Ramos (cell line): ENCODE measurements around the gene SLC1A2.

Source experiments
- in situ Hi-C: fragments of 300-500 bp; cut with MboI; formaldehyde crosslinking; loops from one replicate; pipeline ENCODE4 v1.14.3; 2022; ENCODE audit warnings: low sequenced_read_pairs; ENCODE audit not compliant: unreplicated experiment

Gene SLC1A2

GRCh38 chr11:35357923-35358322 lies 61.4 kb downstream of the SLC1A2 start:
- in situ Hi-C loops, result no loop called here

DNA sequence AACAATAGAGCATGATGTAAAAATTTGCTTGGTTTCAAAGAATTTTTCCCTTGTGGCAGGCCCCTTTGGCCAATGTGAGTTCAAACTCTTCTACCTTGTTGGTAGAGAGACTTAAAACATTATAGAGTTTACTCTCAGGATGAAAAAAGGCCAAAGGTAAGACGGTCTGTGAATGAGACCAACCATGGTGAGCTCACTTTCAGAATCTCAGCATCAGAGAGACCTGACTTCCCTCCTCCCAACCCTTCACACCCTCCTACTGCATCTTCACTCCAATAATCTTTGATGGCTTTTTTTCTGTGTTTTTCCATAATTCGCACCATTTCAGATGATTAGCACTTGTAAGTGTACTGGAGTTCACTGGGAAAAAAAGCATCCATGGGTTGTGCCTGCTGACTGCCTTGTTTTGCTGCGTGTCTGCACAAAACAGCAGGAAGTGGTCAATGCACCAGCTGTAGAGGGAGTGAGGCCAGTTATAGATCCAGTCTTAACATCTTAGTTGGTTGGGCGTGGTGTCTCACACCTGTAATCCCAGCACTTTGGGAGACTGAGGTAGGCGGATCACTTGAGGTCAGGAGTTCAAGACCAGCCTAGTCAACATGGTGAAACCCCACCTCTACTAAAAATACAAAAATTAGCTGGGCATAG lies 64.1 kb downstream of the SLC1A2 start:
- in situ Hi-C loops, result no loop called here

DNA sequence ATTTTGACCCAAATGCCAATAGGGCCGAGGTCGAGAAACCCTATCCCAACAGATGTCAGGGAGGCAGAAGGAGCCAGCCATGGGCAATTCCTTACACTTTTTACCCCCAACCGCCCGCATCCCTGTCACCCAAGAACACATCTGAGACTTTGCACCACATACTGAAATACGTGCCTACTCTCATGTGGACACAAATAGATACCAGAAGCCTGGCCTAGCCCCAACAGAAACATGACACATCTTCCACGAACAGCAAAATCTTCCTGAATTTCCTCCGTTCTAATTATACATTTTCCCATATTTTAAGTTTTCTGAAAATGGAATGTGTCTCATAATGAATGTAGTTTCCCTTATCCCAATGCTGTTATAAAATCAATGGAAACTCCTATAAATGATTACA lies 64.7 kb downstream of the SLC1A2 start:
- in situ Hi-C loops, result no loop called here

DNA sequence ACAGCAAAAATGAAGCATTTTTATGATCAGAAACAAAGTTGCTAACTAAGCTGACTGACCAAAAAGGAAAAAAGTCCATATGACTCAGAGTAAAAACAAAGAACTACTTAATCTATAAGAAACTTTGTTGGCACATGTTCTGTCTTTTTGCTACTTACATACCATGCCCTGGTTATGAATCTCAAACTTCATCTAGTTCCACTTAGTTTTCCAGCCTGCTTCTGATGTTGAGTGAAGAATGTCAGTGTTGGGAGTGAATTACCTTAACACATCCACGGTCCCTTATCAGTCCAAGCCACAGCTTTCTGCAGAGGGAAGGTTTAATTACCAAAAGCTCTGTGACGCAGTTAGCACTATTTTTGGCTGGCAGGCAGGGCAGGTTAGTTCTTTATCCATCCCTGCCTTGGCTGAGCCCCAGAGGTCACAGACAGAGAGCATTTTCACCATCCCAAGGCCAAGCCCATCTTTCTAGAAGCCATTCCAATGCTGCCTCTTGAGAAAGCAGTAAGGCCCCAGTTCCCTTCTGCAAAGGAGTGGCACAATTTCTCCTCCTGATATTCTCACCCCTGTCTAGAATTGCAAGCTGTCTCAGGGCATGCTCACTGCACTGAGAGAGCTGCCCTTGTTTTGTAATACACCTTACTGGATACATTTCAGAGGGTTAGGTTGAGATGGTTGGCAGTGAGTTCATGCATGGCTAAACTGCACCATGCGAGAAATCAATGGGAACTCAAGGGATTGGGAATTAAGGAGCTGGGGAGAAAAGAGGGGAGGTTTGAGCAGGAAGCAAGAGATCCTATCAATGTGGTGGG lies 67.1 kb downstream of the SLC1A2 start:
- in situ Hi-C loops, result no loop called here

DNA sequence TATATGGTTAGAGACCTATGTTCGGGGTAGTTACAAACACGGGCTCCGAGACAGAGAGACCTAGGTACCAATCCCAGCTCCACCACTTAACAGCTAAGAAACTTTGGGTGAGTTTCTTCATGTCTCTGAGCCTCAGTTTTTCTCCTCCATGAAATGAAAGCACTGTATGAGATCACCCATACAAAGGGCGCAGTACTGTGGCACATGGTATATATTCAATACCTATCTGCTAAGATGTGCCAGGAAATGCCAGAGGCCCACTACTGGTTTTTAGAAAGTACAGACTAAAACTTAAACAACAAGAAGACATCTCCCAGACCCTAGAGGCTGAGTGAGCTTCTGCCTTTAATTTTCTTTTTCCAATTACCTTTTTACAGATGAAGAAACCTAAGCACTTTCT lies 69.5 kb downstream of the SLC1A2 start:
- in situ Hi-C loops, result loop anchor here (10.0 kb wide), 1 partner anchor 55 kb away; no protein-coding TSS in a partner anchor

- in situ Hi-C loops, result loop anchor here (10.0 kb wide), 1 partner anchor 56 kb away; no protein-coding TSS in a partner anchor
Measured at GRCh38 chr11:35348898-35349687, 70.3 kb downstream of the SLC1A2 start.

- in situ Hi-C loops, result loop anchor here (10.0 kb wide), 1 partner anchor 57 kb away; no protein-coding TSS in a partner anchor
Measured at GRCh38 chr11:35347921-35348331, 71.4 kb downstream of the SLC1A2 start.

- in situ Hi-C loops, result loop anchor here (10.0 kb wide), 1 partner anchor 57 kb away; no protein-coding TSS in a partner anchor
Measured at GRCh38 chr11:35347173-35347878, 72.0 kb downstream of the SLC1A2 start.

DNA sequence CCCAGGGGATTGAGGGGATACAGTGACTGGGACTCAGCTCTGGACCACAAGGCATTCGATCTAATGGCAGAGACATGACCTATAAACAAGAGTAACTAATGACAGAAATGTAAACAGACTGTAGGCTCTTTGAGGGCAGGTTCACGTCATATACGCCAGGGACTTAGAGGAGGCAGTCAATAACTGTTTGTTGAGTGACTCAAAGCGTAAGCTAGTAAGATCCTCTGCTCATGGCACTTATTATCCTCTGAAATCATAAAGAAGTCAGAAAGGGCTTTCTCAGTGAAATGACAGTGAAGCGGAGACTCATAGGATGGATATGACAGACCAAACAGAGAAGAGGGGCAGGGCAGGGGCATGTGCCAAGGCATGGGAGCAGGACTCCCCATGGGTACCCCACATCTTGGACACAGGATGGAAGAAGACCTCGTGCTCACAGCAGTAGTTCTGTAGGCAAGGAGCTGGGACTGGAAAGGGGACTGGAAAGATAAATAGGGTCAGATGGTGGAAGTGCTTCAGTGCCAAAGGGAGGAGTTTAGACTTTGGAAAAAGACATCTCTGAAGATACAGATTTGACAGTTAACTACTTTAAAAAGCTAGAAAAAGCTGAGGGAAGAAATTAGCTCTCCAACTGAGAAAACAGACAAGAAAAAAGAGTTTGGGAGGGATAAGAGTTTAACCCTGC lies 72.7 kb downstream of the SLC1A2 start:
- in situ Hi-C loops, result loop anchor here (10.0 kb wide), 1 partner anchor 58 kb away; no protein-coding TSS in a partner anchor

GRCh38 chr11:35344681-35345574 lies 74.4 kb downstream of the SLC1A2 start:
- in situ Hi-C loops, result loop anchor here (10.0 kb wide), 1 partner anchor 60 kb away; no protein-coding TSS in a partner anchor

DNA sequence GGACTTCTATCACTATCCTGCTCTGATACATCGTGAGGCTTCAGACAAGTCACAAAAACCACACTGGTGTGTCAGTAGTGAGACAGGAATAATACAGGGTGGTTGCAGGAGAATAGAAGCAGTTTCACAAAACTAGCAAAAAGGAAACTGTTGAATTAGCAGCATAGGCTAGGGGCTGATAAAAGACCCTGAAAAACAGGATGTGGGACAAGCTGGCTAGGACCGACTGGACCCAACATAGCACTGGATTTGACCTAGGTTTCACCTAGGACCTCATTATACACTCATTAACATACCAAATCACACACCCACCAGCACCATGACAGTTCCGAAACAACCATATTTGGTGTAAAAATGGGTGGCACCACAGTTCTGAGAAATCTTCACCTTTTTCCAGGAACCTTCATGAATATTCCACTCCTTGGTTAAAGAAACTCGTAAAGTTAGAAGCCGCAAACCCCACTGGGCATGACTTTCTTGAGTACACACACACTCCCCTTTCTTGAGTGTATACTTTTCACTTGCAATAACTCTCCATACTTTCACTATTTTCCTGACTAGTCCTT lies 76.2 kb downstream of the SLC1A2 start:
- in situ Hi-C loops, result loop anchor here (10.0 kb wide), 1 partner anchor 62 kb away; no protein-coding TSS in a partner anchor

DNA sequence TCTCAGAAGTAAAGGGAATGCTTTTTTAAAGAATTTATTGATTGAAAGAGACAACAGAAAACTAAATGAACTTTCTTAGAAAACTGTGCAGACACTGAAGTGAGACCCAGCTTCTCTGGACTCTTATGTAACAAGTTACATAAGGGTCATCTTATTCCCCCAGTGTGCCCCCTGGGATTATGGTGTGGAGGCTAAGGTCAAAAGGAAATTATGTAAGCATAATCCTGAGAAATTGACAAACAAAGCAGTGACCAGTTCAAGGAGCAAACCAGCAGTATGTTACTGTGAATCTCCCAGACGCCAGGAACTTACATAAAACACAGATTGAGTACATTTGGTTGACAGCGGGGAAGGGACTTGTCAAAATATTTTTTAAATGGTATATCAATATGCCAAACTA lies 78.6 kb downstream of the SLC1A2 start:
- in situ Hi-C loops, result loop anchor here (10.0 kb wide), 1 partner anchor 64 kb away; no protein-coding TSS in a partner anchor

- in situ Hi-C loops, result loop anchor here (10.0 kb wide), 1 partner anchor 65 kb away; no protein-coding TSS in a partner anchor
Measured at GRCh38 chr11:35340071-35340470, 79.3 kb downstream of the SLC1A2 start.

GRCh38 chr11:35338921-35339320 lies 80.4 kb downstream of the SLC1A2 start:
- in situ Hi-C loops, result no loop called here

DNA sequence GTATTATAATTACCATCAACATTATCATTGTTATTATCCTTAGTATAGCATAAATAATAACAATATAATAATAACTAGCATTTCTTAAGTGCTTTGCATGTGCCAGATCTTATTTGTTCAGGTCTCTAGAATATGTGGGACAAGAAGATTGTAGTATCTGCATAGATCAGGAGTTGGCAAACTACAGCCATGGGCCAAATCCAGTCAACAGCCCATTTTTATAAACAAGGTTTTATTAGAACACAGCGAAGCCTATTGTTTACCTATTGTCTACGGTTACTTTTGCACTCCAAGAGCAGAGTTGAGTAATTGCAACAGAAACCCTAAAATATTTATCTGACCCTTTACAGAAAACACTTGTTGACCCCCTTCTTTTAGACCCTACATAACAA lies 81.4 kb downstream of the SLC1A2 start:
- in situ Hi-C loops, result no loop called here

DNA sequence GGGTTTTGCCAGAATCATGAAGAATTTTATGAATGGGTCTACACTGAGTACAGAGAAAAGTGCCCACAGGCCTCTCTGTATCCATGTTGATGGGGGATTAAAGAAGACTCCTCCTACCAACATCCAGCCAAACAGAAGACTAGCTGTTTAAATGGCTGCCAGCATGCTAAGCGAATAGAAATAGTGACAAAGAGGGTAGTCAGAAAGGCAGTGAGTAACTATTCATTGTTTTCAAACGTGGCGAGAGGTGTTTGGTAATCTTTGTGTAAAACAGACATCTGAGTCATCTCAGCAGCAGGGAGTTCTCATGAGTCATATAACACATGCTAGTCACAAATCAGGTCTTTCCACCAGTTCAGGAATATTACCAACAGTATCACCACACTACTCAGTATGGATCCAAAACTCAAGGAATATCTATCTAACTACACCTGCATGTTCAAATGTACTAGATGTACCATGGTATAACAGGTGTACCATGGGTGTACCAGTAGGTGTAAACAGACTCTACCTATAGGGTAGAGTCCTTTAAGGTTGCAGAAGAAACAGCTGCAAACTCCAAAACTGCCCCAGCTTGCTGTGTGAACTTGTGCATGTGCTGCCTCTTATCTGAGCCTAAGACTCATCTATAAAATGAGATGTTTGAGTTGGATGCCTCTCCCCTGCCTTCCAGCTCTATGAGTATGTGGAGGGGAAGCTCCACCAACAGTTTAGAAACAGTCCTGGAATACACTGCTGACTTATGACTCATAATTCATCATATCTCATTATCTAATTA lies 82.0 kb downstream of the SLC1A2 start:
- in situ Hi-C loops, result no loop called here

GRCh38 chr11:35336726-35337125 lies 82.6 kb downstream of the SLC1A2 start:
- in situ Hi-C loops, result no loop called here
